HUES6 (cell line): Measurements from ENCODE around the gene CCDC142.

Experiments
- H3K27ac ChIP-seq: 2 replicates; pipeline ENCODE4 v1.7.0; 2013; ENCODE audit warnings: low read depth, mild to moderate bottlenecking, low read length, inconsistent platforms
- H3K27me3 ChIP-seq: 2 replicates; pipeline ENCODE4 v1.6.1; 2013; ENCODE audit warnings: low read length; ENCODE audit not compliant: control insufficient read depth, insufficient read depth
- H3K36me3 ChIP-seq: 2 replicates; pipeline ENCODE4 v1.6.1; 2013; ENCODE audit warnings: low read length; ENCODE audit not compliant: control insufficient read depth, insufficient read depth
- H3K4me1 ChIP-seq: 2 replicates; pipeline ENCODE4 v1.6.1; 2013; ENCODE audit warnings: low read length; ENCODE audit not compliant: control insufficient read depth, insufficient read depth
- H3K4me3 ChIP-seq: 2 replicates; pipeline ENCODE4 v1.5.1; 2013; ENCODE audit warnings: low read depth, low read length
- H3K9ac ChIP-seq: one replicate; pipeline ENCODE4 v1.6.1; 2013; ENCODE audit warnings: mild to moderate bottlenecking, low read length
- H3K9me3 ChIP-seq: 2 replicates; pipeline ENCODE4 v1.6.1; 2013; ENCODE audit warnings: low read depth, low read length; ENCODE audit not compliant: control insufficient read depth, insufficient read depth

CCDC142 gene

DNA sequence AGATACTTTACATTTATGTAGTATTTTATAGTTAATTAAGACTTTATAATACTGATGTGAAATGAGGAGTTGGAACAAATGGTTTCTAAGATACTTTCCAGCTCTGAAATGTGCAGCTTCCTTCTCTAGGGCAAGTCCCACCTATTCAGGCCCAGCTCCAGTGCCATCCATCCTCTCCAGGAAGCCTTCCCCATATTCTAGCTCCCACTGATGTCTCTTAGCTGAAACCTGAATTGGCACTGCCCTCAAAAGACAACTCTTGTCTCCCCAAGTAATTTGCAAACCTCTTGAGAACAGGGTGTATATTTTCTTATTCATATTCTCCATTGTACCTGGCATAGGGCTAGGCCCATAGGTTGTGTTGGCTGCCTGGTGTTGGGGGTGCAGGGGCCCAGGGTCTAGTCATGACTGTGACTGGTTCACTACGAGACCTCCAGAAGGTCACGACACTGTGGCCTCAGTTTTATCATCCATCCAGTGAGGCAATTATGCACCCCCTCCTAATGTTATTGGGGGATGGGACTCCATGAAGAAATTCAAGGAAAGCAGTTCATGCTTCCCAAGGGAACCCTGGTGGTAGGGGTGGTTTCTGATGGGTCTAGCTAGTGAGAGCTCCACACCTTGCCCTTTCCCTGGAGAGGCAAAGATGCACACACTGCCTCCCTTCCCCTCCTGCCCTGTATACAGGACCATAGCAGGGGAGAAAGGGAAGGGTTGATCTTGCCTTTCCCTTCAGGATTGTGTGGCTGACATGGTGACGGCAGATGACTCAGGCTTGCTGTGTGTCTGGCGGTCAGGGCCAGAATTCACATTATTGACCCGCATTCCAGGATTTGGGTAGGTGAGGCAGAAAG, 58.4 kb downstream of the CCDC142 start:
- no peak overlapping the region for H3K27ac ChIP-seq
- H3K36me3 ChIP-seq: peaks cover 49% of the 10 kb centered on the region
- no peaks in the 10 kb centered on the region for H3K4me1 ChIP-seq
- H3K27me3 ChIP-seq: peaks cover 26% of the 10 kb centered on the region; the same call in 1 of the 2 replicates
- H3K9me3 ChIP-seq: no peaks in the 10 kb centered on the region
- no peak overlapping the region for H3K9ac ChIP-seq
- no peak overlapping the region for H3K4me3 ChIP-seq
